ENCODE measurements around the gene ARGLU1. TPM values are rescaled to one million over a fixed set of nuclear protein-coding genes. Genes with fewer than 3 reads are reported as not detected.
A peak's percentile ranks its signal among the peaks of the same experiment; 100 is the strongest.

ARGLU1 gene
- total RNA-seq, 1 experiment from 2014 or later = 66.5 TPM

GRCh38 chr13:106558527-106558926 is 9.4 kb downstream of the ARGLU1 start:
- Histone ChIP-seq H3K36me3 (ENCODE audit: insufficient read depth, low read length, poor library complexity, severe bottlenecking) (peaks cover 57% of the 10 kb centered on the region), H3K4me1 (ENCODE audit: insufficient read depth, low read length, poor library complexity, severe bottlenecking) (peaks cover 11% of the 10 kb centered on the region), H3K27ac (ENCODE audit: low read depth, low read length, poor library complexity, severe bottlenecking) (no peak overlapping the region), H3K9me3 (ENCODE audit: low read depth, low read length, poor library complexity, severe bottlenecking) (no peaks in the 10 kb centered on the region), H3K27me3 (replicated peaks; ENCODE audit: insufficient read depth, low read depth, low read length, poor library complexity) (no peaks in the 10 kb centered on the region), H3K4me3 (ENCODE audit: low read depth, low read length, poor library complexity, severe bottlenecking) (no peak overlapping the region)
- no peak for DNase-seq (ENCODE audit: low spot score)
- ChIA-PET CTCF (no interaction called here), POLR2A (ENCODE audit: low non-redundant PET) (no interaction called here)
- BruUV-seq (replicated peaks) = no TSS peak
- TF ChIP-seq EZH2 (IDR thresholded peaks at IDR 0.05; ENCODE audit: borderline replicate concordance, low read depth, low read length, poor library complexity, severe bottlenecking) (no peak), CTCF (conservative IDR thresholded peaks at IDR 0.05; ENCODE audit: low read depth, low read length) (no peak)
- intact Hi-C loops (cut with micrococcal nuclease; ENCODE audit: unreplicated experiment) = no loop called here

- H3K27me3 ChIP-seq (replicated peaks; ENCODE audit: insufficient read depth, low read depth, low read length, poor library complexity) = no peaks in the 10 kb centered on the region
- no peak for TF ChIP-seq EZH2 (IDR thresholded peaks at IDR 0.05; ENCODE audit: borderline replicate concordance, low read depth, low read length, poor library complexity, severe bottlenecking)
- no peak for TF ChIP-seq CTCF (conservative IDR thresholded peaks at IDR 0.05; ENCODE audit: low read depth, low read length)
- intact Hi-C loops (cut with micrococcal nuclease; ENCODE audit: unreplicated experiment) = no loop called here
- peak overlapping the region; percentile 16 for H3K27ac ChIP-seq (ENCODE audit: low read depth, low read length, poor library complexity, severe bottlenecking)
- BruUV-seq (replicated peaks) = no TSS peak
- ChIA-PET CTCF (no interaction called here), POLR2A (ENCODE audit: low non-redundant PET) (no interaction called here)
- peaks cover under 1% of the 10 kb centered on the region for H3K4me1 ChIP-seq (ENCODE audit: insufficient read depth, low read length, poor library complexity, severe bottlenecking)
- H3K36me3 ChIP-seq (ENCODE audit: insufficient read depth, low read length, poor library complexity, severe bottlenecking) = peaks cover 84% of the 10 kb centered on the region
- H3K4me3 ChIP-seq (ENCODE audit: low read depth, low read length, poor library complexity, severe bottlenecking) = no peak overlapping the region
- no peaks in the 10 kb centered on the region for H3K9me3 ChIP-seq (ENCODE audit: low read depth, low read length, poor library complexity, severe bottlenecking)
- no peak for DNase-seq (ENCODE audit: low spot score)
Measured at GRCh38 chr13:106555631-106556328, 12.2 kb downstream of the ARGLU1 start.

DNA sequence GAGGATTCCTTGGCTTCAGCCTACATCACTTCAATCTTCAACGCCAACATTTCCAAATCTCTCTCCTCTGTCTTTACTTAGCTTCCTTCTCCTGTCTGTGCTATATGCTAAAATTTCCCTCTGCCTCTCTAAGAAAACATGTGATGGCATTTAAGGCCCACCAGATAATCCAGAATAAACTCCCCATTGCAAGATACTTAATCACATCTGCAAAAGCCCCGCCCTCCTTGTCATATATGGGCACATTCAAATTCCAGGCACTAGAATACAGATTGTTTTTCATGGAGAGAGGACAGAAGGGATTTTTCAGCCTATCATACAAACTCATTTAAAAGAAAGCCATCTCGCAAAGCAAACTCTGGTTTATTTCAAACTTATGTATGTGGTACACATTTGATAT is 16.2 kb downstream of the ARGLU1 start:
- Histone ChIP-seq H3K36me3 (ENCODE audit: insufficient read depth, low read length, poor library complexity, severe bottlenecking) (peaks cover 84% of the 10 kb centered on the region), H3K4me1 (ENCODE audit: insufficient read depth, low read length, poor library complexity, severe bottlenecking) (no peaks in the 10 kb centered on the region), H3K27me3 (replicated peaks; ENCODE audit: insufficient read depth, low read depth, low read length, poor library complexity) (no peaks in the 10 kb centered on the region), H3K9me3 (ENCODE audit: low read depth, low read length, poor library complexity, severe bottlenecking) (no peaks in the 10 kb centered on the region), H3K27ac (ENCODE audit: low read depth, low read length, poor library complexity, severe bottlenecking) (no peak overlapping the region), H3K4me3 (ENCODE audit: low read depth, low read length, poor library complexity, severe bottlenecking) (no peak overlapping the region)
- ChIA-PET CTCF (no interaction called here), POLR2A (ENCODE audit: low non-redundant PET) (no interaction called here)
- DNase-seq (ENCODE audit: low spot score) = no peak
- intact Hi-C loops (cut with micrococcal nuclease; ENCODE audit: unreplicated experiment) = no loop called here
- no TSS peak for BruUV-seq (replicated peaks)
- TF ChIP-seq EZH2 (IDR thresholded peaks at IDR 0.05; ENCODE audit: borderline replicate concordance, low read depth, low read length, poor library complexity, severe bottlenecking) = no peak
- TF ChIP-seq CTCF (conservative IDR thresholded peaks at IDR 0.05; ENCODE audit: low read depth, low read length) = no peak
